ENCODE measurements around the gene SLC25A12.

The SLC25A12 gene

GRCh38 chr2:171754254-171754939, 139.6 kb downstream of the SLC25A12 start:
- no CpG with 5 or more reads among the region's 1 CpG for WGBS (ENCODE audit: insufficient coverage)
- Histone ChIP-seq H3K9me3 (ENCODE audit: control extremely low read depth in 1 of 5, control insufficient read depth in 4 of 5, insufficient read depth in 2 of 5, low read depth in 1 of 5, low read length in 4 of 5) (peaks cover 0 to 6% (median 0%) of the 10 kb centered on the region in 5 experiments), H3K4me3 (ENCODE audit: control insufficient read depth in 1 of 7, extremely low read depth in 1 of 7, insufficient read depth in 4 of 7, low read depth in 2 of 7, low read length in 6 of 7) (no peak overlapping the region), H3K27ac (ENCODE audit: insufficient read depth in 1 of 2, low read depth in 1 of 2, low read length in 2 of 2, poor library complexity in 1 of 2, severe bottlenecking in 2 of 2) (peak overlapping the region in 1 of 2 experiments; percentile 11), H3K36me3 (ENCODE audit: control insufficient read depth in 4 of 4, insufficient read depth in 4 of 4, low read length in 3 of 4) (peaks cover 11 to 19% (median 15%) of the 10 kb centered on the region in 4 experiments), H3K27me3 (replicated peaks in 2 of 5; ENCODE audit: control insufficient read depth in 4 of 5, insufficient read depth in 5 of 5, low read length in 4 of 5) (no peaks in the 10 kb centered on the region), H3K4me1 (ENCODE audit: control extremely low read depth in 1 of 4, control insufficient read depth in 4 of 4, insufficient read depth in 4 of 4, low read length in 3 of 4) (no peaks in the 10 kb centered on the region)
- POLR2A ChIA-PET = no interaction called here
- CTCF ChIA-PET = no interaction called here
- DNase-seq = no peak

GRCh38 chr2:171747371-171747770, 146.7 kb downstream of the SLC25A12 start:
- Histone ChIP-seq H3K4me1 (ENCODE audit: control extremely low read depth in 1 of 4, control insufficient read depth in 4 of 4, insufficient read depth in 4 of 4, low read length in 3 of 4) (no peaks in the 10 kb centered on the region), H3K27ac (ENCODE audit: insufficient read depth in 1 of 2, low read depth in 1 of 2, low read length in 2 of 2, poor library complexity in 1 of 2, severe bottlenecking in 2 of 2) (no peak overlapping the region), H3K4me3 (ENCODE audit: control insufficient read depth in 1 of 7, extremely low read depth in 1 of 7, insufficient read depth in 4 of 7, low read depth in 2 of 7, low read length in 6 of 7) (no peak overlapping the region), H3K36me3 (ENCODE audit: control insufficient read depth in 4 of 4, insufficient read depth in 4 of 4, low read length in 3 of 4) (peaks cover 22 to 54% (median 34%) of the 10 kb centered on the region in 4 experiments), H3K27me3 (replicated peaks in 2 of 5; ENCODE audit: control insufficient read depth in 4 of 5, insufficient read depth in 5 of 5, low read length in 4 of 5) (no peaks in the 10 kb centered on the region), H3K9me3 (ENCODE audit: control extremely low read depth in 1 of 5, control insufficient read depth in 4 of 5, insufficient read depth in 2 of 5, low read depth in 1 of 5, low read length in 4 of 5) (no peaks in the 10 kb centered on the region)
- no CpG with 5 or more reads among the region's 3 CpGs for WGBS (ENCODE audit: insufficient coverage)
- ChIA-PET POLR2A (no interaction called here), CTCF (no interaction called here)
- no peak for DNase-seq

- H3K36me3 ChIP-seq (ENCODE audit: control insufficient read depth in 4 of 4, insufficient read depth in 4 of 4, low read length in 3 of 4) = peaks cover 24 to 51% (median 32%) of the 10 kb centered on the region in 4 experiments
- POLR2A ChIA-PET = interaction anchor here (0.5 kb wide), 1 partner anchor 30 kb away, joined by 3 read pairs; no protein-coding TSS in a partner anchor
- H3K9me3 ChIP-seq (ENCODE audit: control extremely low read depth in 1 of 5, control insufficient read depth in 4 of 5, insufficient read depth in 2 of 5, low read depth in 1 of 5, low read length in 4 of 5) = no peaks in the 10 kb centered on the region
- no peak overlapping the region for H3K4me3 ChIP-seq (ENCODE audit: control insufficient read depth in 1 of 7, extremely low read depth in 1 of 7, insufficient read depth in 4 of 7, low read depth in 2 of 7, low read length in 6 of 7)
- no peaks in the 10 kb centered on the region for H3K27me3 ChIP-seq (replicated peaks in 2 of 5; ENCODE audit: control insufficient read depth in 4 of 5, insufficient read depth in 5 of 5, low read length in 4 of 5)
- no peak overlapping the region for H3K27ac ChIP-seq (ENCODE audit: insufficient read depth in 1 of 2, low read depth in 1 of 2, low read length in 2 of 2, poor library complexity in 1 of 2, severe bottlenecking in 2 of 2)
- no peaks in the 10 kb centered on the region for H3K4me1 ChIP-seq (ENCODE audit: control extremely low read depth in 1 of 4, control insufficient read depth in 4 of 4, insufficient read depth in 4 of 4, low read length in 3 of 4)
- WGBS (ENCODE audit: insufficient coverage) = 90% methylated on average over 3 of the region's 4 CpGs
- CTCF ChIA-PET = no interaction called here
- no peak for DNase-seq
Observed at GRCh38 chr2:171745806-171746205, 148.2 kb downstream of the SLC25A12 start.

- Histone ChIP-seq H3K27me3 (replicated peaks in 2 of 5; ENCODE audit: control insufficient read depth in 4 of 5, insufficient read depth in 5 of 5, low read length in 4 of 5) (no peaks in the 10 kb centered on the region), H3K9me3 (ENCODE audit: control extremely low read depth in 1 of 5, control insufficient read depth in 4 of 5, insufficient read depth in 2 of 5, low read depth in 1 of 5, low read length in 4 of 5) (no peaks in the 10 kb centered on the region), H3K27ac (ENCODE audit: insufficient read depth in 1 of 2, low read depth in 1 of 2, low read length in 2 of 2, poor library complexity in 1 of 2, severe bottlenecking in 2 of 2) (no peak overlapping the region), H3K4me3 (ENCODE audit: control insufficient read depth in 1 of 7, extremely low read depth in 1 of 7, insufficient read depth in 4 of 7, low read depth in 2 of 7, low read length in 6 of 7) (no peak overlapping the region), H3K4me1 (ENCODE audit: control extremely low read depth in 1 of 4, control insufficient read depth in 4 of 4, insufficient read depth in 4 of 4, low read length in 3 of 4) (no peaks in the 10 kb centered on the region), H3K36me3 (ENCODE audit: control insufficient read depth in 4 of 4, insufficient read depth in 4 of 4, low read length in 3 of 4) (peaks cover 23 to 51% (median 33%) of the 10 kb centered on the region in 4 experiments)
- ChIA-PET POLR2A (no interaction called here), CTCF (no interaction called here)
- 100% methylated on average over 1 of the region's 1 CpG for WGBS (ENCODE audit: insufficient coverage)
- DNase-seq = no peak
Observed at GRCh38 chr2:171745141-171745540, 148.9 kb downstream of the SLC25A12 start.

GRCh38 chr2:171742760-171743159, 151.3 kb downstream of the SLC25A12 start:
- H3K9me3 ChIP-seq (ENCODE audit: control extremely low read depth in 1 of 5, control insufficient read depth in 4 of 5, insufficient read depth in 2 of 5, low read depth in 1 of 5, low read length in 4 of 5) = no peaks in the 10 kb centered on the region
- no peak overlapping the region for H3K27ac ChIP-seq (ENCODE audit: insufficient read depth in 1 of 2, low read depth in 1 of 2, low read length in 2 of 2, poor library complexity in 1 of 2, severe bottlenecking in 2 of 2)
- ChIA-PET CTCF (no interaction called here), POLR2A (no interaction called here)
- H3K27me3 ChIP-seq (replicated peaks in 2 of 5; ENCODE audit: control insufficient read depth in 4 of 5, insufficient read depth in 5 of 5, low read length in 4 of 5) = no peaks in the 10 kb centered on the region
- peaks cover 22 to 48% (median 33%) of the 10 kb centered on the region in 4 experiments for H3K36me3 ChIP-seq (ENCODE audit: control insufficient read depth in 4 of 4, insufficient read depth in 4 of 4, low read length in 3 of 4)
- no peak for DNase-seq
- H3K4me1 ChIP-seq (ENCODE audit: control extremely low read depth in 1 of 4, control insufficient read depth in 4 of 4, insufficient read depth in 4 of 4, low read length in 3 of 4) = no peaks in the 10 kb centered on the region
- H3K4me3 ChIP-seq (ENCODE audit: control insufficient read depth in 1 of 7, extremely low read depth in 1 of 7, insufficient read depth in 4 of 7, low read depth in 2 of 7, low read length in 6 of 7) = no peak overlapping the region
- WGBS (ENCODE audit: insufficient coverage) = 100% methylated on average over 1 of the region's 1 CpG

- WGBS (ENCODE audit: insufficient coverage) = 83% methylated on average over 1 of the region's 2 CpGs
Observed at GRCh38 chr2:171741189-171741588, 152.9 kb downstream of the SLC25A12 start.

GRCh38 chr2:171735991-171736710, 157.9 kb downstream of the SLC25A12 start:
- no peak overlapping the region for H3K4me3 ChIP-seq (ENCODE audit: control insufficient read depth in 1 of 7, extremely low read depth in 1 of 7, insufficient read depth in 4 of 7, low read depth in 2 of 7, low read length in 6 of 7)
- peaks cover 21 to 52% (median 31%) of the 10 kb centered on the region in 4 experiments for H3K36me3 ChIP-seq (ENCODE audit: control insufficient read depth in 4 of 4, insufficient read depth in 4 of 4, low read length in 3 of 4)
- H3K27me3 ChIP-seq (replicated peaks in 2 of 5; ENCODE audit: control insufficient read depth in 4 of 5, insufficient read depth in 5 of 5, low read length in 4 of 5) = no peaks in the 10 kb centered on the region
- H3K4me1 ChIP-seq (ENCODE audit: control extremely low read depth in 1 of 4, control insufficient read depth in 4 of 4, insufficient read depth in 4 of 4, low read length in 3 of 4) = no peaks in the 10 kb centered on the region
- POLR2A ChIA-PET = no interaction called here
- H3K9me3 ChIP-seq (ENCODE audit: control extremely low read depth in 1 of 5, control insufficient read depth in 4 of 5, insufficient read depth in 2 of 5, low read depth in 1 of 5, low read length in 4 of 5) = no peaks in the 10 kb centered on the region
- no peak overlapping the region for H3K27ac ChIP-seq (ENCODE audit: insufficient read depth in 1 of 2, low read depth in 1 of 2, low read length in 2 of 2, poor library complexity in 1 of 2, severe bottlenecking in 2 of 2)
- no CpG with 5 or more reads among the region's 4 CpGs for WGBS (ENCODE audit: insufficient coverage)
- DNase-seq = no peak
- CTCF ChIA-PET = interaction anchor here (1.3 to 1.5 kb wide), 3 partner anchors 12 to 48 kb away, joined by 3 read pairs; no protein-coding TSS in a partner anchor

More at GRCh38 chr2:171741189-171741588, 152.9 kb downstream of the SLC25A12 start:
- H3K27ac ChIP-seq (ENCODE audit: insufficient read depth in 1 of 2, low read depth in 1 of 2, low read length in 2 of 2, poor library complexity in 1 of 2, severe bottlenecking in 2 of 2) = no peak overlapping the region
- H3K4me3 ChIP-seq (ENCODE audit: control insufficient read depth in 1 of 7, extremely low read depth in 1 of 7, insufficient read depth in 4 of 7, low read depth in 2 of 7, low read length in 6 of 7) = no peak overlapping the region
- peaks cover 25 to 47% (median 36%) of the 10 kb centered on the region in 4 experiments for H3K36me3 ChIP-seq (ENCODE audit: control insufficient read depth in 4 of 4, insufficient read depth in 4 of 4, low read length in 3 of 4)
- ChIA-PET POLR2A (no interaction called here), CTCF (no interaction called here)
- DNase-seq = peak in 2 of 3 donors; percentile 28
- H3K27me3 ChIP-seq (replicated peaks in 2 of 5; ENCODE audit: control insufficient read depth in 4 of 5, insufficient read depth in 5 of 5, low read length in 4 of 5) = no peaks in the 10 kb centered on the region
- no peaks in the 10 kb centered on the region for H3K9me3 ChIP-seq (ENCODE audit: control extremely low read depth in 1 of 5, control insufficient read depth in 4 of 5, insufficient read depth in 2 of 5, low read depth in 1 of 5, low read length in 4 of 5)
- H3K4me1 ChIP-seq (ENCODE audit: control extremely low read depth in 1 of 4, control insufficient read depth in 4 of 4, insufficient read depth in 4 of 4, low read length in 3 of 4) = no peaks in the 10 kb centered on the region
